Transverse colon (tissue), 4 donors: ENCODE results near the gene MTMR4.

Source experiments
- EP300 ChIP-seq: sonication (generic); formaldehyde crosslinking; IDR thresholded peaks from one replicate; pipeline ENCODE4 v1.6.1; 2017; ENCODE audit warnings: antibody characterized with exemption, low read depth
- POLR2A ChIP-seq: fragments of 450-650 bp; IDR thresholded peaks from one replicate; pipeline ENCODE4 v1.6.1; 2016; ENCODE audit warnings: antibody characterized with exemption, mild to moderate bottlenecking, moderate library complexity
- POLR2AphosphoS5 ChIP-seq, 3 donors: sonication (generic); formaldehyde crosslinking; IDR thresholded peaks; one replicate each; pipeline ENCODE4 v1.6.1; 2016; ENCODE audit warnings: antibody characterized with exemption in 3 of 3
- TF ChIP-seq, protein P1 (sequence below), 5 experiments: fragments of 200-600 bp in 3 of 5; fragments of 450-650 bp in 2 of 5; sonication (generic) in 3 of 5; IDR thresholded peaks; 1 replicate in 2 of 5; 2 replicates in 3 of 5; pipeline ENCODE4 v1.5.1; 2016 to 2017; ENCODE audit warnings: antibody characterized with exemption in 5 of 5, inconsistent platforms in 3 of 5, mild to moderate bottlenecking in 2 of 5, moderate library complexity in 1 of 5

DNA sequence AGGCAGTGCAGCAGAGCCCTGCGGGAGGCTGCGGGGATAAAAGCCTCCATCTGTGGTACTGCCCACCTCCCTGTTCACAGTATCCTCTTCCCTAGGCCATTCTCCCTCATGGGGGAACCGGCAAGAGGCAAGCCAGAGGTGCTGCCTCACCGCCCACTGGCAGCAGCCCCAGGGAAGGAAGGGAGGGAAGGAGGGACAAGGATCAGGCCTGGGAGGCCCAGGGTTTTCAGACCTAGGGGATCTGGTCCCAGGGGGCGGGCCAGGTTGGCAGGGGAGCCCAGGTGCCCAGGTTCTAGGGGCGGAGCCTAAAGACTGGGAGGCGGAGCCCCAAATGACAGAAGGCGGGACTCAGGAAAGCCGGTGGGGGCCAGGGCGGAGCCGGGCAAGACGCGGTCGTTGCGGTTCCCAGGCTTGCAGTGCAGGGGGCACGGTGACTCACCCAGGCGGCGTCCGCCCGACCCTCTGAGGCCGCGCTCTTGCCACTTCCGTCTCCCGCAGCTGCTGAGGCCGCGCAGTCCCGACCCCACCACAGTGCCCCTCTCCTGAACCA lies 3.0 kb upstream of the MTMR4 start:
- TF ChIP-seq, protein P1, sequence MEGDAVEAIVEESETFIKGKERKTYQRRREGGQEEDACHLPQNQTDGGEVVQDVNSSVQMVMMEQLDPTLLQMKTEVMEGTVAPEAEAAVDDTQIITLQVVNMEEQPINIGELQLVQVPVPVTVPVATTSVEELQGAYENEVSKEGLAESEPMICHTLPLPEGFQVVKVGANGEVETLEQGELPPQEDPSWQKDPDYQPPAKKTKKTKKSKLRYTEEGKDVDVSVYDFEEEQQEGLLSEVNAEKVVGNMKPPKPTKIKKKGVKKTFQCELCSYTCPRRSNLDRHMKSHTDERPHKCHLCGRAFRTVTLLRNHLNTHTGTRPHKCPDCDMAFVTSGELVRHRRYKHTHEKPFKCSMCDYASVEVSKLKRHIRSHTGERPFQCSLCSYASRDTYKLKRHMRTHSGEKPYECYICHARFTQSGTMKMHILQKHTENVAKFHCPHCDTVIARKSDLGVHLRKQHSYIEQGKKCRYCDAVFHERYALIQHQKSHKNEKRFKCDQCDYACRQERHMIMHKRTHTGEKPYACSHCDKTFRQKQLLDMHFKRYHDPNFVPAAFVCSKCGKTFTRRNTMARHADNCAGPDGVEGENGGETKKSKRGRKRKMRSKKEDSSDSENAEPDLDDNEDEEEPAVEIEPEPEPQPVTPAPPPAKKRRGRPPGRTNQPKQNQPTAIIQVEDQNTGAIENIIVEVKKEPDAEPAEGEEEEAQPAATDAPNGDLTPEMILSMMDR (IDR thresholded peaks at IDR 0.05): no peak
- TF ChIP-seq POLR2A: peak; percentile 25
- no peak for TF ChIP-seq EP300
- TF ChIP-seq POLR2AphosphoS5 (IDR thresholded peaks at IDR 0.05): peak in 2 of 3 donors; percentile 59 to 81
